Central memory CD8-positive, alpha-beta T cell (primary cell): ENCODE measurements around the gene GRPEL1.
"Not testable (repeated sequence)": the region's sequence is repeated elsewhere in the genome, so short reads cannot be mapped to it uniquely, and the experiment has no call there.

ENCODE experiments used
- ATAC-seq: fragments of 150-1000 bp; cut with Tn5 transposase; replicated peaks from 2 replicates; pipeline ENCODE4 v1.10.0; 2022; ENCODE audit warnings: mild to moderate bottlenecking, moderate FRiP score, moderate number of reproducible peaks; ENCODE audit not compliant: poor library complexity, severe bottlenecking; ENCODE audit errors: extremely low read depth
- DNase-seq, 2 donors: peaks; one replicate each; pipeline ENCODE4 v3.0.0; 2021; ENCODE audit warnings: low spot score in 2 of 2
- H3K27ac Mint-ChIP-seq: one replicate; pipeline ENCODE4 v1.8.0; 2022; ENCODE audit warnings: low read depth, mild to moderate bottlenecking, moderate library complexity, mixed read lengths
- H3K27me3 Mint-ChIP-seq: one replicate; pipeline ENCODE4 v1.8.0; 2022; ENCODE audit warnings: mixed read lengths
- H3K36me3 Mint-ChIP-seq: one replicate; pipeline ENCODE4 v1.8.0; 2022; ENCODE audit warnings: mild to moderate bottlenecking, moderate library complexity, mixed read lengths; ENCODE audit not compliant: insufficient read depth
- H3K4me1 Mint-ChIP-seq: one replicate; pipeline ENCODE4 v1.8.0; 2022; ENCODE audit warnings: mixed read lengths
- H3K4me3 Mint-ChIP-seq: one replicate; pipeline ENCODE4 v1.8.0; 2022; ENCODE audit warnings: mild to moderate bottlenecking, moderate library complexity, mixed read lengths
- H3K9me3 Mint-ChIP-seq: one replicate; pipeline ENCODE4 v1.8.0; 2022; ENCODE audit warnings: mixed read lengths

The GRPEL1 gene

GRCh38 chr4:7103607-7104365 is 35.9 kb upstream of the GRPEL1 start:
- H3K27me3 Mint-ChIP-seq: no peaks in the 10 kb centered on the region
- peaks cover 18% of the 10 kb centered on the region for H3K4me1 Mint-ChIP-seq
- peak overlapping the region; percentile 80 for H3K27ac Mint-ChIP-seq
- H3K9me3 Mint-ChIP-seq: no peaks in the 10 kb centered on the region
- DNase-seq: no peak
- peaks cover 4% of the 10 kb centered on the region for H3K36me3 Mint-ChIP-seq
- no peak for ATAC-seq
- peak overlapping the region; percentile 83 for H3K4me3 Mint-ChIP-seq

GRCh38 chr4:7103031-7103606 is 35.3 kb upstream of the GRPEL1 start:
- DNase-seq (peak; percentile 46 to 48), ATAC-seq (peak; percentile 81)
- peak overlapping the region; percentile 83 for H3K4me3 Mint-ChIP-seq
- H3K9me3 Mint-ChIP-seq: no peaks in the 10 kb centered on the region
- H3K27me3 Mint-ChIP-seq: no peaks in the 10 kb centered on the region
- H3K27ac Mint-ChIP-seq: peak overlapping the region; percentile 80
- H3K4me1 Mint-ChIP-seq: peaks cover 18% of the 10 kb centered on the region
- H3K36me3 Mint-ChIP-seq: peaks cover 4% of the 10 kb centered on the region

- H3K36me3 Mint-ChIP-seq, H3K27me3 Mint-ChIP-seq, H3K9me3 Mint-ChIP-seq, ATAC-seq, DNase-seq: not testable (repeated sequence)
- H3K4me1 Mint-ChIP-seq: peaks cover 18% of the 10 kb centered on the region
- peak overlapping the region; percentile 83 for H3K4me3 Mint-ChIP-seq
- H3K27ac Mint-ChIP-seq: peak overlapping the region; percentile 80
These were observed 34.6 kb upstream of the GRPEL1 start for GRCh38 chr4:7102516-7102909.

- peak overlapping the region; percentile 83 for H3K4me3 Mint-ChIP-seq
- peaks cover 5% of the 10 kb centered on the region for H3K27me3 Mint-ChIP-seq
- DNase-seq: peak; percentile 24 to 31
- peaks cover 18% of the 10 kb centered on the region for H3K4me1 Mint-ChIP-seq
- ATAC-seq: peak; percentile 57
- H3K36me3 Mint-ChIP-seq: peaks cover 4% of the 10 kb centered on the region
- H3K27ac Mint-ChIP-seq: no peak overlapping the region
- H3K9me3 Mint-ChIP-seq: no peaks in the 10 kb centered on the region
These were observed 34.0 kb upstream of the GRPEL1 start for GRCh38 chr4:7101692-7102515.

- Mint-ChIP-seq H3K4me1 (no peaks in the 10 kb centered on the region), H3K36me3 (peaks cover 2% of the 10 kb centered on the region), H3K4me3 (no peak overlapping the region), H3K9me3 (no peaks in the 10 kb centered on the region), H3K27ac (no peak overlapping the region), H3K27me3 (peaks cover 38% of the 10 kb centered on the region)
- no peak for DNase-seq
- ATAC-seq: no peak
These were observed 28.4 kb upstream of the GRPEL1 start for GRCh38 chr4:7096236-7096635.

- Mint-ChIP-seq H3K9me3 (no peaks in the 10 kb centered on the region), H3K4me3 (no peak overlapping the region), H3K36me3 (peaks cover 2% of the 10 kb centered on the region), H3K27me3 (peaks cover 43% of the 10 kb centered on the region), H3K4me1 (no peaks in the 10 kb centered on the region), H3K27ac (no peak overlapping the region)
- DNase-seq (no peak), ATAC-seq (no peak)
These were observed 27.8 kb upstream of the GRPEL1 start for GRCh38 chr4:7095611-7096155.

GRCh38 chr4:7094916-7095315 is 27.1 kb upstream of the GRPEL1 start:
- Mint-ChIP-seq H3K4me3 (no peak overlapping the region), H3K9me3 (no peaks in the 10 kb centered on the region), H3K27ac (no peak overlapping the region), H3K27me3 (peaks cover 48% of the 10 kb centered on the region), H3K36me3 (peaks cover 2% of the 10 kb centered on the region), H3K4me1 (no peaks in the 10 kb centered on the region)
- no peak for DNase-seq
- ATAC-seq: no peak

- Mint-ChIP-seq H3K9me3 (no peaks in the 10 kb centered on the region), H3K4me3 (no peak overlapping the region), H3K36me3 (peaks cover 2% of the 10 kb centered on the region), H3K4me1 (no peaks in the 10 kb centered on the region), H3K27me3 (peaks cover 62% of the 10 kb centered on the region), H3K27ac (no peak overlapping the region)
- no peak for DNase-seq
- no peak for ATAC-seq
These were observed 24.2 kb upstream of the GRPEL1 start for GRCh38 chr4:7092026-7092425.

- no peak for ATAC-seq
- H3K9me3 Mint-ChIP-seq: no peaks in the 10 kb centered on the region
- DNase-seq: no peak
These were observed 21.5 kb upstream of the GRPEL1 start for GRCh38 chr4:7089213-7089986.

GRCh38 chr4:7087036-7087435 is 19.2 kb upstream of the GRPEL1 start:
- no peak for ATAC-seq
- no peak overlapping the region for H3K4me3 Mint-ChIP-seq
- DNase-seq: no peak
- no peaks in the 10 kb centered on the region for H3K4me1 Mint-ChIP-seq
- no peak overlapping the region for H3K27ac Mint-ChIP-seq
- no peaks in the 10 kb centered on the region for H3K36me3 Mint-ChIP-seq
- H3K9me3 Mint-ChIP-seq: no peaks in the 10 kb centered on the region
- peaks cover 70% of the 10 kb centered on the region for H3K27me3 Mint-ChIP-seq

More at GRCh38 chr4:7089213-7089986, 21.5 kb upstream of the GRPEL1 start:
- H3K27ac Mint-ChIP-seq: no peak overlapping the region
- H3K4me1 Mint-ChIP-seq: no peaks in the 10 kb centered on the region
- H3K36me3 Mint-ChIP-seq: peaks cover 2% of the 10 kb centered on the region
- H3K27me3 Mint-ChIP-seq: peaks cover 68% of the 10 kb centered on the region
- H3K4me3 Mint-ChIP-seq: no peak overlapping the region

GRCh38 chr4:7086384-7086783 is 18.5 kb upstream of the GRPEL1 start:
- peaks cover 75% of the 10 kb centered on the region for H3K27me3 Mint-ChIP-seq

GRCh38 chr4:7084564-7084961 is 16.7 kb upstream of the GRPEL1 start:
- not testable (repeated sequence) for DNase-seq, H3K9me3 Mint-ChIP-seq, H3K36me3 Mint-ChIP-seq, H3K4me1 Mint-ChIP-seq, H3K27ac Mint-ChIP-seq, ATAC-seq
- Mint-ChIP-seq H3K4me3 (peak overlapping the region; percentile 28), H3K27me3 (peaks cover 77% of the 10 kb centered on the region)

More at GRCh38 chr4:7086384-7086783, 18.5 kb upstream of the GRPEL1 start:
- H3K4me3 Mint-ChIP-seq: no peak overlapping the region
- ATAC-seq (no peak), DNase-seq (no peak)
- H3K4me1 Mint-ChIP-seq: no peaks in the 10 kb centered on the region
- H3K36me3 Mint-ChIP-seq: no peaks in the 10 kb centered on the region
- H3K9me3 Mint-ChIP-seq: no peaks in the 10 kb centered on the region
- no peak overlapping the region for H3K27ac Mint-ChIP-seq
